Fibroblast of peridontal ligament (primary cell): ENCODE measurements around the gene EFCAB13.
"Not testable (repeated sequence)": the region's sequence is repeated elsewhere in the genome, so short reads cannot be mapped to it uniquely, and the experiment has no call there.

ENCODE experiments used
- DNase-seq: peaks from one replicate; pipeline ENCODE4 v3.0.0-alpha.2; 2010; ENCODE audit errors: extremely low read depth

EFCAB13 gene

GRCh38 chr17:47324224-47325020 lies 667 bp downstream of the EFCAB13 start:
- peak; percentile 63 for DNase-seq

- no peak for DNase-seq
Observed at GRCh38 chr17:47325176-47325575, 1.4 kb downstream of the EFCAB13 start.

- no peak for DNase-seq
Observed at GRCh38 chr17:47330548-47330947, 6.8 kb downstream of the EFCAB13 start.

- DNase-seq: no peak
Observed at GRCh38 chr17:47332287-47332686, 8.5 kb downstream of the EFCAB13 start.

GRCh38 chr17:47335101-47335936 lies 11.6 kb downstream of the EFCAB13 start:
- no peak for DNase-seq

- no peak for DNase-seq
Observed at GRCh38 chr17:47338026-47338425, 14.3 kb downstream of the EFCAB13 start.

- no peak for DNase-seq
Observed at GRCh38 chr17:47352848-47353247, 29.1 kb downstream of the EFCAB13 start.

GRCh38 chr17:47358652-47359051 lies 34.9 kb downstream of the EFCAB13 start:
- DNase-seq: no peak

GRCh38 chr17:47363171-47363570 lies 39.4 kb downstream of the EFCAB13 start:
- DNase-seq: no peak

GRCh38 chr17:47367257-47367656 lies 43.5 kb downstream of the EFCAB13 start:
- DNase-seq: no peak

GRCh38 chr17:47368262-47368661 lies 44.5 kb downstream of the EFCAB13 start:
- DNase-seq: no peak

GRCh38 chr17:47370899-47371298 lies 47.1 kb downstream of the EFCAB13 start:
- not testable (repeated sequence) for DNase-seq

GRCh38 chr17:47373002-47373401 lies 49.2 kb downstream of the EFCAB13 start:
- DNase-seq: no peak

- no peak for DNase-seq
Observed at GRCh38 chr17:47376247-47376646, 52.5 kb downstream of the EFCAB13 start.

- no peak for DNase-seq
Observed at GRCh38 chr17:47388825-47389224, 65.1 kb downstream of the EFCAB13 start.

- DNase-seq: not testable (repeated sequence)
Observed at GRCh38 chr17:47397532-47398128, 73.9 kb downstream of the EFCAB13 start.

- DNase-seq: no peak
Observed at GRCh38 chr17:47400333-47400732, 76.6 kb downstream of the EFCAB13 start.

GRCh38 chr17:47401100-47401499 lies 77.3 kb downstream of the EFCAB13 start:
- DNase-seq: no peak

- DNase-seq: no peak
Observed at GRCh38 chr17:47404006-47404405, 80.3 kb downstream of the EFCAB13 start.

- DNase-seq: no peak
Observed at GRCh38 chr17:47404875-47405274, 81.1 kb downstream of the EFCAB13 start.

- DNase-seq: peak; percentile 21
Observed at GRCh38 chr17:47413872-47414271, 90.1 kb downstream of the EFCAB13 start.

- DNase-seq: no peak
Observed at GRCh38 chr17:47414612-47415011, 90.9 kb downstream of the EFCAB13 start.
